Measurements from ENCODE around the gene WDR7.

Gene WDR7

GRCh38 chr18:57015451-57015850, 364.3 kb downstream of the WDR7 start:
- no peaks in the 10 kb centered on the region for H3K27me3 ChIP-seq (ENCODE audit: insufficient read depth, low read length)
- no peak overlapping the region for H3K4me3 ChIP-seq (ENCODE audit: low read length)
- no peak overlapping the region for H2AFZ ChIP-seq (ENCODE audit: low read depth, low read length)
- H3K9me3 ChIP-seq (ENCODE audit: low read length), result no peaks in the 10 kb centered on the region
- peaks cover 38% of the 10 kb centered on the region for H3K4me1 ChIP-seq (ENCODE audit: insufficient read depth, low read length)
- H3K36me3 ChIP-seq (ENCODE audit: insufficient read depth, low read length), result no peaks in the 10 kb centered on the region

- no peak overlapping the region for H3K4me3 ChIP-seq (ENCODE audit: low read length)
- no peaks in the 10 kb centered on the region for H3K36me3 ChIP-seq (ENCODE audit: insufficient read depth, low read length)
- H2AFZ ChIP-seq (ENCODE audit: low read depth, low read length), result no peak overlapping the region
Observed at GRCh38 chr18:57018845-57019244, 367.7 kb downstream of the WDR7 start.

GRCh38 chr18:57022716-57023115, 371.6 kb downstream of the WDR7 start:
- no peak overlapping the region for H2AFZ ChIP-seq (ENCODE audit: low read depth, low read length)
- no peaks in the 10 kb centered on the region for H3K9me3 ChIP-seq (ENCODE audit: low read length)
- H3K4me1 ChIP-seq (ENCODE audit: insufficient read depth, low read length), result peaks cover 9% of the 10 kb centered on the region
- H3K4me3 ChIP-seq (ENCODE audit: low read length), result no peak overlapping the region
- H3K36me3 ChIP-seq (ENCODE audit: insufficient read depth, low read length), result peaks cover 3% of the 10 kb centered on the region
- no peaks in the 10 kb centered on the region for H3K27me3 ChIP-seq (ENCODE audit: insufficient read depth, low read length)

More at GRCh38 chr18:57018845-57019244, 367.7 kb downstream of the WDR7 start:
- no peaks in the 10 kb centered on the region for H3K27me3 ChIP-seq (ENCODE audit: insufficient read depth, low read length)
- no peaks in the 10 kb centered on the region for H3K9me3 ChIP-seq (ENCODE audit: low read length)
- H3K4me1 ChIP-seq (ENCODE audit: insufficient read depth, low read length), result peaks cover 38% of the 10 kb centered on the region

GRCh38 chr18:57023275-57023882, 372.2 kb downstream of the WDR7 start:
- Histone ChIP-seq H3K4me1 (ENCODE audit: insufficient read depth, low read length) (peaks cover 5% of the 10 kb centered on the region), H3K36me3 (ENCODE audit: insufficient read depth, low read length) (peaks cover 3% of the 10 kb centered on the region), H3K27me3 (ENCODE audit: insufficient read depth, low read length) (no peaks in the 10 kb centered on the region), H3K9me3 (ENCODE audit: low read length) (no peaks in the 10 kb centered on the region), H3K4me3 (ENCODE audit: low read length) (no peak overlapping the region), H2AFZ (ENCODE audit: low read depth, low read length) (no peak overlapping the region)

- Histone ChIP-seq H3K4me1 (ENCODE audit: insufficient read depth, low read length) (peaks cover 5% of the 10 kb centered on the region), H3K27me3 (ENCODE audit: insufficient read depth, low read length) (no peaks in the 10 kb centered on the region), H3K9me3 (ENCODE audit: low read length) (no peaks in the 10 kb centered on the region), H3K36me3 (ENCODE audit: insufficient read depth, low read length) (peaks cover 3% of the 10 kb centered on the region), H2AFZ (ENCODE audit: low read depth, low read length) (no peak overlapping the region), H3K4me3 (ENCODE audit: low read length) (no peak overlapping the region)
Observed at GRCh38 chr18:57025540-57025939, 374.4 kb downstream of the WDR7 start.

- H3K4me3 ChIP-seq (ENCODE audit: low read length), result no peak overlapping the region
- no peaks in the 10 kb centered on the region for H3K27me3 ChIP-seq (ENCODE audit: insufficient read depth, low read length)
- H3K9me3 ChIP-seq (ENCODE audit: low read length), result no peaks in the 10 kb centered on the region
- peaks cover 5% of the 10 kb centered on the region for H3K4me1 ChIP-seq (ENCODE audit: insufficient read depth, low read length)
- H2AFZ ChIP-seq (ENCODE audit: low read depth, low read length), result no peak overlapping the region
- peaks cover 3% of the 10 kb centered on the region for H3K36me3 ChIP-seq (ENCODE audit: insufficient read depth, low read length)
Observed at GRCh38 chr18:57026316-57026715, 375.2 kb downstream of the WDR7 start.

- H3K27me3 ChIP-seq (ENCODE audit: insufficient read depth, low read length), result no peaks in the 10 kb centered on the region
- H2AFZ ChIP-seq (ENCODE audit: low read depth, low read length), result no peak overlapping the region
- H3K4me3 ChIP-seq (ENCODE audit: low read length), result no peak overlapping the region
- peaks cover 5% of the 10 kb centered on the region for H3K4me1 ChIP-seq (ENCODE audit: insufficient read depth, low read length)
- H3K36me3 ChIP-seq (ENCODE audit: insufficient read depth, low read length), result peaks cover 3% of the 10 kb centered on the region
- no peaks in the 10 kb centered on the region for H3K9me3 ChIP-seq (ENCODE audit: low read length)
Observed at GRCh38 chr18:57027190-57027708, 376.1 kb downstream of the WDR7 start.

GRCh38 chr18:57029761-57030160, 378.6 kb downstream of the WDR7 start:
- peaks cover 3% of the 10 kb centered on the region for H3K36me3 ChIP-seq (ENCODE audit: insufficient read depth, low read length)
- H3K27me3 ChIP-seq (ENCODE audit: insufficient read depth, low read length), result no peaks in the 10 kb centered on the region
- H2AFZ ChIP-seq (ENCODE audit: low read depth, low read length), result no peak overlapping the region
- H3K4me3 ChIP-seq (ENCODE audit: low read length), result no peak overlapping the region
- no peaks in the 10 kb centered on the region for H3K9me3 ChIP-seq (ENCODE audit: low read length)
- H3K4me1 ChIP-seq (ENCODE audit: insufficient read depth, low read length), result peaks cover 5% of the 10 kb centered on the region

GRCh38 chr18:57030417-57030816, 379.3 kb downstream of the WDR7 start:
- no peak overlapping the region for H3K4me3 ChIP-seq (ENCODE audit: low read length)

GRCh38 chr18:57035590-57035989, 384.4 kb downstream of the WDR7 start:
- no peaks in the 10 kb centered on the region for H3K4me1 ChIP-seq (ENCODE audit: insufficient read depth, low read length)
- no peaks in the 10 kb centered on the region for H3K27me3 ChIP-seq (ENCODE audit: insufficient read depth, low read length)
- no peak overlapping the region for H2AFZ ChIP-seq (ENCODE audit: low read depth, low read length)
- H3K4me3 ChIP-seq (ENCODE audit: low read length), result no peak overlapping the region
- H3K36me3 ChIP-seq (ENCODE audit: insufficient read depth, low read length), result no peaks in the 10 kb centered on the region
- no peaks in the 10 kb centered on the region for H3K9me3 ChIP-seq (ENCODE audit: low read length)

More at GRCh38 chr18:57030417-57030816, 379.3 kb downstream of the WDR7 start:
- Histone ChIP-seq H3K9me3 (ENCODE audit: low read length) (no peaks in the 10 kb centered on the region), H2AFZ (ENCODE audit: low read depth, low read length) (no peak overlapping the region), H3K27me3 (ENCODE audit: insufficient read depth, low read length) (no peaks in the 10 kb centered on the region), H3K4me1 (ENCODE audit: insufficient read depth, low read length) (peaks cover 3% of the 10 kb centered on the region), H3K36me3 (ENCODE audit: insufficient read depth, low read length) (peaks cover 3% of the 10 kb centered on the region)

GRCh38 chr18:57038395-57038794, 387.2 kb downstream of the WDR7 start:
- H3K36me3 ChIP-seq (ENCODE audit: insufficient read depth, low read length), result no peaks in the 10 kb centered on the region
- no peaks in the 10 kb centered on the region for H3K9me3 ChIP-seq (ENCODE audit: low read length)
- H3K4me1 ChIP-seq (ENCODE audit: insufficient read depth, low read length), result no peaks in the 10 kb centered on the region
- no peak overlapping the region for H2AFZ ChIP-seq (ENCODE audit: low read depth, low read length)
- H3K27me3 ChIP-seq (ENCODE audit: insufficient read depth, low read length), result no peaks in the 10 kb centered on the region
- H3K4me3 ChIP-seq (ENCODE audit: low read length), result no peak overlapping the region

GRCh38 chr18:57040175-57040574, 389.0 kb downstream of the WDR7 start:
- no peaks in the 10 kb centered on the region for H3K36me3 ChIP-seq (ENCODE audit: insufficient read depth, low read length)
- no peak overlapping the region for H2AFZ ChIP-seq (ENCODE audit: low read depth, low read length)
- no peak overlapping the region for H3K4me3 ChIP-seq (ENCODE audit: low read length)
- no peaks in the 10 kb centered on the region for H3K4me1 ChIP-seq (ENCODE audit: insufficient read depth, low read length)
- H3K27me3 ChIP-seq (ENCODE audit: insufficient read depth, low read length), result no peaks in the 10 kb centered on the region
- no peaks in the 10 kb centered on the region for H3K9me3 ChIP-seq (ENCODE audit: low read length)

- Histone ChIP-seq H3K36me3 (ENCODE audit: insufficient read depth, low read length) (no peaks in the 10 kb centered on the region), H3K4me1 (ENCODE audit: insufficient read depth, low read length) (no peaks in the 10 kb centered on the region), H2AFZ (ENCODE audit: low read depth, low read length) (no peak overlapping the region), H3K9me3 (ENCODE audit: low read length) (peaks cover 3% of the 10 kb centered on the region), H3K4me3 (ENCODE audit: low read length) (no peak overlapping the region), H3K27me3 (ENCODE audit: insufficient read depth, low read length) (no peaks in the 10 kb centered on the region)
Observed at GRCh38 chr18:57043241-57043640, 392.1 kb downstream of the WDR7 start.

GRCh38 chr18:57048351-57048750, 397.2 kb downstream of the WDR7 start:
- no peaks in the 10 kb centered on the region for H3K4me1 ChIP-seq (ENCODE audit: insufficient read depth, low read length)
- no peak overlapping the region for H3K4me3 ChIP-seq (ENCODE audit: low read length)
- H3K9me3 ChIP-seq (ENCODE audit: low read length), result peaks cover 3% of the 10 kb centered on the region
- H2AFZ ChIP-seq (ENCODE audit: low read depth, low read length), result no peak overlapping the region
- H3K36me3 ChIP-seq (ENCODE audit: insufficient read depth, low read length), result no peaks in the 10 kb centered on the region
- H3K27me3 ChIP-seq (ENCODE audit: insufficient read depth, low read length), result no peaks in the 10 kb centered on the region

Data from neuron (in vitro differentiated cells).